ENCODE data around the gene PRDM16. TPM values are rescaled to one million over a fixed set of nuclear protein-coding genes. Genes with fewer than 3 reads are reported as not detected.

PRDM16 gene
- total and polyA plus RNA-seq, 2 of the 13 experiments (the other 11 are each of a cell fraction or from before 2014, with no cell fraction given): 0.15 to 0.81 TPM

GRCh38 chr1:3312898-3313575, 244.0 kb downstream of the PRDM16 start (continued):
- TF ChIP-seq, protein P1, sequence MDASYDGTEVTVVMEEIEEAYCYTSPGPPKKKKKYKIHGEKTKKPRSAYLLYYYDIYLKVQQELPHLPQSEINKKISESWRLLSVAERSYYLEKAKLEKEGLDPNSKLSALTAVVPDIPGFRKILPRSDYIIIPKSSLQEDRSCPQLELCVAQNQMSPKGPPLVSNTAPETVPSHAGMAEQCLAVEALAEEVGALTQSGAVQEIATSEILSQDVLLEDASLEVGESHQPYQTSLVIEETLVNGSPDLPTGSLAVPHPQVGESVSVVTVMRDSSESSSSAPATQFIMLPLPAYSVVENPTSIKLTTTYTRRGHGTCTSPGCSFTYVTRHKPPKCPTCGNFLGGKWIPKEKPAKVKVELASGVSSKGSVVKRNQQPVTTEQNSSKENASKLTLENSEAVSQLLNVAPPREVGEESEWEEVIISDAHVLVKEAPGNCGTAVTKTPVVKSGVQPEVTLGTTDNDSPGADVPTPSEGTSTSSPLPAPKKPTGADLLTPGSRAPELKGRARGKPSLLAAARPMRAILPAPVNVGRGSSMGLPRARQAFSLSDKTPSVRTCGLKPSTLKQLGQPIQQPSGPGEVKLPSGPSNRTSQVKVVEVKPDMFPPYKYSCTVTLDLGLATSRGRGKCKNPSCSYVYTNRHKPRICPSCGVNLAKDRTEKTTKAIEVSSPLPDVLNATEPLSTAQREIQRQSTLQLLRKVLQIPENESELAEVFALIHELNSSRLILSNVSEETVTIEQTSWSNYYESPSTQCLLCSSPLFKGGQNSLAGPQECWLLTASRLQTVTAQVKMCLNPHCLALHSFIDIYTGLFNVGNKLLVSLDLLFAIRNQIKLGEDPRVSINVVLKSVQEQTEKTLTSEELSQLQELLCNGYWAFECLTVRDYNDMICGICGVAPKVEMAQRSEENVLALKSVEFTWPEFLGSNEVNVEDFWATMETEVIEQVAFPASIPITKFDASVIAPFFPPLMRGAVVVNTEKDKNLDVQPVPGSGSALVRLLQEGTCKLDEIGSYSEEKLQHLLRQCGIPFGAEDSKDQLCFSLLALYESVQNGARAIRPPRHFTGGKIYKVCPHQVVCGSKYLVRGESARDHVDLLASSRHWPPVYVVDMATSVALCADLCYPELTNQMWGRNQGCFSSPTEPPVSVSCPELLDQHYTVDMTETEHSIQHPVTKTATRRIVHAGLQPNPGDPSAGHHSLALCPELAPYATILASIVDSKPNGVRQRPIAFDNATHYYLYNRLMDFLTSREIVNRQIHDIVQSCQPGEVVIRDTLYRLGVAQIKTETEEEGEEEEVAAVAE (CRISPR knock-in tag; IDR thresholded peaks at IDR 0.05; ENCODE audit: borderline replicate concordance): no peak
- TF ChIP-seq, protein P2, sequence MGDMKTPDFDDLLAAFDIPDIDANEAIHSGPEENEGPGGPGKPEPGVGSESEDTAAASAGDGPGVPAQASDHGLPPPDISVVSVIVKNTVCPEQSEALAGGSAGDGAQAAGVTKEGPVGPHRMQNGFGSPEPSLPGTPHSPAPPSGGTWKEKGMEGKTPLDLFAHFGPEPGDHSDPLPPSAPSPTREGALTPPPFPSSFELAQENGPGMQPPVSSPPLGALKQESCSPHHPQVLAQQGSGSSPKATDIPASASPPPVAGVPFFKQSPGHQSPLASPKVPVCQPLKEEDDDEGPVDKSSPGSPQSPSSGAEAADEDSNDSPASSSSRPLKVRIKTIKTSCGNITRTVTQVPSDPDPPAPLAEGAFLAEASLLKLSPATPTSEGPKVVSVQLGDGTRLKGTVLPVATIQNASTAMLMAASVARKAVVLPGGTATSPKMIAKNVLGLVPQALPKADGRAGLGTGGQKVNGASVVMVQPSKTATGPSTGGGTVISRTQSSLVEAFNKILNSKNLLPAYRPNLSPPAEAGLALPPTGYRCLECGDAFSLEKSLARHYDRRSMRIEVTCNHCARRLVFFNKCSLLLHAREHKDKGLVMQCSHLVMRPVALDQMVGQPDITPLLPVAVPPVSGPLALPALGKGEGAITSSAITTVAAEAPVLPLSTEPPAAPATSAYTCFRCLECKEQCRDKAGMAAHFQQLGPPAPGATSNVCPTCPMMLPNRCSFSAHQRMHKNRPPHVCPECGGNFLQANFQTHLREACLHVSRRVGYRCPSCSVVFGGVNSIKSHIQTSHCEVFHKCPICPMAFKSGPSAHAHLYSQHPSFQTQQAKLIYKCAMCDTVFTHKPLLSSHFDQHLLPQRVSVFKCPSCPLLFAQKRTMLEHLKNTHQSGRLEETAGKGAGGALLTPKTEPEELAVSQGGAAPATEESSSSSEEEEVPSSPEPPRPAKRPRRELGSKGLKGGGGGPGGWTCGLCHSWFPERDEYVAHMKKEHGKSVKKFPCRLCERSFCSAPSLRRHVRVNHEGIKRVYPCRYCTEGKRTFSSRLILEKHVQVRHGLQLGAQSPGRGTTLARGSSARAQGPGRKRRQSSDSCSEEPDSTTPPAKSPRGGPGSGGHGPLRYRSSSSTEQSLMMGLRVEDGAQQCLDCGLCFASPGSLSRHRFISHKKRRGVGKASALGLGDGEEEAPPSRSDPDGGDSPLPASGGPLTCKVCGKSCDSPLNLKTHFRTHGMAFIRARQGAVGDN (CRISPR knock-in tag; IDR thresholded peaks at IDR 0.05): peak; percentile 89
- no peak for TF ChIP-seq ZSCAN20 (CRISPR knock-in tag; IDR thresholded peaks at IDR 0.05; ENCODE audit: borderline replicate concordance)
- peak; percentile 38; the same call in 1 of the 2 replicates for TF ChIP-seq MAFF (IDR thresholded peaks at IDR 0.05; ENCODE audit: low read depth, low read length)
- peak; percentile 35; the same call in 1 of the 2 replicates for TF ChIP-seq SALL1 (CRISPR knock-in tag; IDR thresholded peaks at IDR 0.05)
- TF ChIP-seq NBN (conservative IDR thresholded peaks at IDR 0.05): no peak
- no peak for TF ChIP-seq IKZF4 (CRISPR knock-in tag; IDR thresholded peaks at IDR 0.05; ENCODE audit: borderline replicate concordance, low read depth, not compliant biosample characterization)
- TF ChIP-seq, protein P3, sequence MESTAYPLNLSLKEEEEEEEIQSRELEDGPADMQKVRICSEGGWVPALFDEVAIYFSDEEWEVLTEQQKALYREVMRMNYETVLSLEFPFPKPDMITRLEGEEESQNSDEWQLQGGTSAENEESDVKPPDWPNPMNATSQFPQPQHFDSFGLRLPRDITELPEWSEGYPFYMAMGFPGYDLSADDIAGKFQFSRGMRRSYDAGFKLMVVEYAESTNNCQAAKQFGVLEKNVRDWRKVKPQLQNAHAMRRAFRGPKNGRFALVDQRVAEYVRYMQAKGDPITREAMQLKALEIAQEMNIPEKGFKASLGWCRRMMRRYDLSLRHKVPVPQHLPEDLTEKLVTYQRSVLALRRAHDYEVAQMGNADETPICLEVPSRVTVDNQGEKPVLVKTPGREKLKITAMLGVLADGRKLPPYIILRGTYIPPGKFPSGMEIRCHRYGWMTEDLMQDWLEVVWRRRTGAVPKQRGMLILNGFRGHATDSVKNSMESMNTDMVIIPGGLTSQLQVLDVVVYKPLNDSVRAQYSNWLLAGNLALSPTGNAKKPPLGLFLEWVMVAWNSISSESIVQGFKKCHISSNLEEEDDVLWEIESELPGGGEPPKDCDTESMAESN (CRISPR knock-in tag; conservative IDR thresholded peaks at IDR 0.05): no peak
- TF ChIP-seq, protein P4, sequence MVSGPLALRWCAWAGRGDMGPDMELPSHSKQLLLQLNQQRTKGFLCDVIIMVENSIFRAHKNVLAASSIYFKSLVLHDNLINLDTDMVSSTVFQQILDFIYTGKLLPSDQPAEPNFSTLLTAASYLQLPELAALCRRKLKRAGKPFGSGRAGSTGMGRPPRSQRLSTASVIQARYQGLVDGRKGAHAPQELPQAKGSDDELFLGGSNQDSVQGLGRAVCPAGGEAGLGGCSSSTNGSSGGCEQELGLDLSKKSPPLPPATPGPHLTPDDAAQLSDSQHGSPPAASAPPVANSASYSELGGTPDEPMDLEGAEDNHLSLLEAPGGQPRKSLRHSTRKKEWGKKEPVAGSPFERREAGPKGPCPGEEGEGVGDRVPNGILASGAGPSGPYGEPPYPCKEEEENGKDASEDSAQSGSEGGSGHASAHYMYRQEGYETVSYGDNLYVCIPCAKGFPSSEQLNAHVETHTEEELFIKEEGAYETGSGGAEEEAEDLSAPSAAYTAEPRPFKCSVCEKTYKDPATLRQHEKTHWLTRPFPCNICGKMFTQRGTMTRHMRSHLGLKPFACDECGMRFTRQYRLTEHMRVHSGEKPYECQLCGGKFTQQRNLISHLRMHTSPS (CRISPR knock-in tag; IDR thresholded peaks at IDR 0.05; ENCODE audit: low read depth): no peak
- TF ChIP-seq, protein P5, sequence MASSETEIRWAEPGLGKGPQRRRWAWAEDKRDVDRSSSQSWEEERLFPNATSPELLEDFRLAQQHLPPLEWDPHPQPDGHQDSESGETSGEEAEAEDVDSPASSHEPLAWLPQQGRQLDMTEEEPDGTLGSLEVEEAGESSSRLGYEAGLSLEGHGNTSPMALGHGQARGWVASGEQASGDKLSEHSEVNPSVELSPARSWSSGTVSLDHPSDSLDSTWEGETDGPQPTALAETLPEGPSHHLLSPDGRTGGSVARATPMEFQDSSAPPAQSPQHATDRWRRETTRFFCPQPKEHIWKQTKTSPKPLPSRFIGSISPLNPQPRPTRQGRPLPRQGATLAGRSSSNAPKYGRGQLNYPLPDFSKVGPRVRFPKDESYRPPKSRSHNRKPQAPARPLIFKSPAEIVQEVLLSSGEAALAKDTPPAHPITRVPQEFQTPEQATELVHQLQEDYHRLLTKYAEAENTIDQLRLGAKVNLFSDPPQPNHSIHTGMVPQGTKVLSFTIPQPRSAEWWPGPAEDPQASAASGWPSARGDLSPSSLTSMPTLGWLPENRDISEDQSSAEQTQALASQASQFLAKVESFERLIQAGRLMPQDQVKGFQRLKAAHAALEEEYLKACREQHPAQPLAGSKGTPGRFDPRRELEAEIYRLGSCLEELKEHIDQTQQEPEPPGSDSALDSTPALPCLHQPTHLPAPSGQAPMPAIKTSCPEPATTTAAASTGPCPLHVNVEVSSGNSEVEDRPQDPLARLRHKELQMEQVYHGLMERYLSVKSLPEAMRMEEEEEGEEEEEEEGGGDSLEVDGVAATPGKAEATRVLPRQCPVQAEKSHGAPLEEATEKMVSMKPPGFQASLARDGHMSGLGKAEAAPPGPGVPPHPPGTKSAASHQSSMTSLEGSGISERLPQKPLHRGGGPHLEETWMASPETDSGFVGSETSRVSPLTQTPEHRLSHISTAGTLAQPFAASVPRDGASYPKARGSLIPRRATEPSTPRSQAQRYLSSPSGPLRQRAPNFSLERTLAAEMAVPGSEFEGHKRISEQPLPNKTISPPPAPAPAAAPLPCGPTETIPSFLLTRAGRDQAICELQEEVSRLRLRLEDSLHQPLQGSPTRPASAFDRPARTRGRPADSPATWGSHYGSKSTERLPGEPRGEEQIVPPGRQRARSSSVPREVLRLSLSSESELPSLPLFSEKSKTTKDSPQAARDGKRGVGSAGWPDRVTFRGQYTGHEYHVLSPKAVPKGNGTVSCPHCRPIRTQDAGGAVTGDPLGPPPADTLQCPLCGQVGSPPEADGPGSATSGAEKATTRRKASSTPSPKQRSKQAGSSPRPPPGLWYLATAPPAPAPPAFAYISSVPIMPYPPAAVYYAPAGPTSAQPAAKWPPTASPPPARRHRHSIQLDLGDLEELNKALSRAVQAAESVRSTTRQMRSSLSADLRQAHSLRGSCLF (CRISPR knock-in tag; IDR thresholded peaks at IDR 0.05; ENCODE audit: borderline replicate concordance): no peak
